Limb (tissue), 2 donors: ENCODE measurements around the gene FBXL17.

Experiments
- DNase-seq, 2 donors: peaks; one replicate each; pipeline ENCODE4 v3.0.0-alpha.2; 2016; ENCODE audit errors: extremely low spot score in 2 of 2

Gene FBXL17

DNA sequence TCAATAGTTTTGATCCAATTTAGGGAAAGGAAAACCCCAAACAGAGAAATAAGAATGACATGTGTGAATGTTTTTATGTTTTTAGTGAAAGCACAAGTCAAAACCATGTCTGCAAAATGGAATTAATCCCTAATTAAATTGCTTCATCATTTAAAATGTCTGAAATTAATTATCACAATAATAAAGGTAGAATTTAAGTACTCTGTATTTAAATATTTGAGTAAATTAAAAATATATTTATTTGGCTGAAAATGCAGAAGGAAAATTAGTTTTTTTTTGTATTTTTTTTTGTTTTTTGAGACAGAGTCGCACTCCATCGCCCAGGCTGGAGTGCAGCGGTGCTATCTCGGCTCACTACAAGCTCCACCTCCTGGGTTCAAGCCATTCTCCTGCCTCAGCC is 380.7 kb downstream of the FBXL17 start:
- DNase-seq, result no peak

GRCh38 chr5:107997338-107997980 is 384.4 kb downstream of the FBXL17 start:
- no peak for DNase-seq

- no peak for DNase-seq
These were observed 388.6 kb downstream of the FBXL17 start for GRCh38 chr5:107993341-107993740.

DNA sequence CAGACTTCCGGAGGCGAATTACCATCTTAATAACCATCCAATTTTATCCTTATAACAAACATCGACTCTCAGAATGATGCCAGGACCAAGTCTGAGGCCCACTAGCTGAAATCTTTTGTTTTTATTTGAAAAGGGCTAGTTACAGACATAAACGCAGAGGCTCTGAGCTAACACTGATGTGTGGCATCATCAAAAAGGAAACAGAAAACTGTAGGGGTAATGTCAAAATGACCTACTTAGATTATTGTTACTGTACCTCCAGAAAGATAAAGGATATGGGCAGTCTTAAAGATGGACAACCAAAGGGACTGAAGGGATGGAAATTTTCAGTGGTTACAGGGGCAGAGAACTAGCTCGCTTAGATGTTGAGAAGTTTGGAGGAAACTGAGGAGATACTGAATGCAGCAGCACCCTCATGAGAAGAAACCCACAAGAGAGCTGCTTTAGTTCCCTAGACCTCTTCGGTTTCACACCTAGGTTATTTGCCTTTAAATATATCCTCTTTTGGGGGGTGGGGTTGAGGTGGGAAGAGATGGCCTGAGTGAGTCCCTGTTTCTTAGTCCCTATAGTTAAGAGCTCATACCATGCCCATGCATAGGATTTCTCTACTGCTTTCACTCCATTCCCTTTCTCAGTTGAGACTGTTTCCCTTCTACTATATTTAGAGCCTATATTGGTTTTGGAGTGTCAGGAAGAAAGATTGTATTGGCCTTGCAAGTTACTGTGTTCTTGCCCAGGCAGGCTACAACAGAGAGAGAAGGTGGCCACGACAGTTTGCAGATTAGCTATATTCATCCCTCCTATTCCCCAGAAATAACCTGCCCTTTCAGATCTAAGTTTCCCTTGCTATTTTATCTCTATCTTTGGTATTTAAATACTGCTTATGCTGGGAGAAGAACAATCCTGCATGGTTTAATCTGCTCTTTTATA is 390.8 kb downstream of the FBXL17 start:
- DNase-seq, result no peak

- DNase-seq, result no peak
These were observed 396.8 kb downstream of the FBXL17 start for GRCh38 chr5:107985144-107985543.

- no peak for DNase-seq
These were observed 399.0 kb downstream of the FBXL17 start for GRCh38 chr5:107982703-107983425.

DNA sequence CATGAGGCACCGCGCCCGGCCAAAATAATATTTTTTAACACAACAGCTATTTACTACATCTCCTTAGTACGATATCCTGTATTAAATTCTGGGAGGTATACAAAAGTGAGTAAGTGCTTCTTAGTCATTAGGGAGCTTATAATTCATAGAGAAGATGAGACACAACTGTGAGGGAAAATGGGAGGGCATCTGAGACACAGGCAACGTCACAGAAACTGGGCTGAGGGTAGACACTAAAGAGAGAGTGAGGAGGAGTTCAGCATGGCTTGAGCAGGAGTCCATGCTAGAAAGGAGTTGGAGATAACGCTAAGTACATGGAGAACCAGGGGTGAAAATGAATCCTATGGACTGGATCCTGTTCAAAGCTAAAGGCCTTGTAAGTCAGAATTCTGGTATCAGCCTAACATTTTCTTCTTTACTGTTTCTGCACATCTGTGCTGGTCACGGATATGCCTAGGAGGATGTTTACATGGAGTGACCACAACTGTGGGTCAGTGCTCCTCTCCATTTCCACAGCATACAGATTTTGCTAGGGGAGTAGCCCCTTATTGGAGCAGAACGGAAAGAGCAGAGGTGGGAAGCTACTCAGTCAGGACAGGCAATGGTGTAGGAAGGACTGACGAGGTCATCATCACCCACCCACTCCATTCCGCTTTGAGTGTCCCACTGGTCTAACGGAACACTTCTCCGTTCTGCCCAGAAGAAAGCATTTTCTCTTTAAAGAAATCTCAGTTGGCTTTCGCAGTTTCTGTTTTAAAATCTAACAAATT is 400.8 kb downstream of the FBXL17 start:
- no peak for DNase-seq

DNA sequence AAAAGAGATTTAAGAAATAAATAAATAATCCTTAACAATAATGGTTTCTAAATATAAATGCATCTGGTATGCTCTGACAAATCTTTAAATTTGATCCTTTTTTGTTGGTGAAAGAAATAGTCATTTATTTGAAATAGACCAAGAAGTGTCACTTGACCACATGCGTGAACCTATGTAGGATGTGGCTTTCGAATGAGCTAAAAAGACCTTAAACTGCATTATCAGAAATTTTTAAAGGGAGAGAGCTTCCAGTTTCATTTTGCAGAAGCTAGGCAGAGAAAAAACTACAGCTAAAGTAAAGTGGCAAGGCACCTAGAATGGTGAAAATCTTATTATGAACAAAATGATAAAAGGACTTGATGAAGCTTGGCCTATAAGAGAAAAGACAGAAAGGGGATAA is 402.0 kb downstream of the FBXL17 start:
- DNase-seq, result no peak

DNA sequence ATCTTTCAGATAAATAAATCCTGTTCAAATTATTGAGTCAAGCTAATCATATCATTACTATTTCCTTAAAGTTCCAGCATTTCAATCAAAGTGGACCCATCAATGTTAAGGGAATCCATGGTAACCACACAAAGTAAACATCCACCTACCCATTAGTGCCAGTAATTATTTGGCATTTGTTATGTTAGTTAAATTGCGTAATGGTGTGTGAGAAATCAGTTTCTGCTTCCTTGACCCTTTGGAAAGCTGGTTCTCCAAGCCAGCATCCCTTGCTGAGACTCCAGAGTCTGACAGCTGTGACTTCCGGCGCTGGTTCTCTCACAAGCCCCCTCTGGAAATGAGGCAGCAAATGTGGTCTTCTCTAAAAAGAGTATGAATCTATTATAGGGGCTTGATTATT is 402.6 kb downstream of the FBXL17 start:
- DNase-seq, result no peak

GRCh38 chr5:107977550-107978071 is 404.3 kb downstream of the FBXL17 start:
- no peak for DNase-seq

- DNase-seq, result no peak
These were observed 406.3 kb downstream of the FBXL17 start for GRCh38 chr5:107975568-107975967.

- DNase-seq, result no peak
These were observed 410.1 kb downstream of the FBXL17 start for GRCh38 chr5:107971846-107972245.

DNA sequence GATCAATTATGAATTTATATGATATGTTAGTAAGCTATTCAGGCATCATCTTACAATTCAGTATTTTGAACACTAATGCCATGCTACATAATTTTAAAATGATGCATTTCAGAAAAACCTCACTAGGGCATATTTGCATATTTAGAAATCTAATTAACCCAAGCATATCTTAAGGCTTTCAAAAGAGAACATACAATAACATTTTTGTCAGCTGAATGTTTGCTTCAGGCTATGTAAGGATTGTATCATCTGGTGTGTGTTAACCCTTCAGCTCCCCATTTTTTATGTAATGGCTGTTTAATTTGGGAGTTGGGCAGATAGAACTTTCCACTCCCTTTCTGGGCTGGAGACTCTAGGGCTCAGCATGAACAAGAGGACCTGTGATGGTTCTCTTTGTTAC is 412.1 kb downstream of the FBXL17 start:
- no peak for DNase-seq

DNA sequence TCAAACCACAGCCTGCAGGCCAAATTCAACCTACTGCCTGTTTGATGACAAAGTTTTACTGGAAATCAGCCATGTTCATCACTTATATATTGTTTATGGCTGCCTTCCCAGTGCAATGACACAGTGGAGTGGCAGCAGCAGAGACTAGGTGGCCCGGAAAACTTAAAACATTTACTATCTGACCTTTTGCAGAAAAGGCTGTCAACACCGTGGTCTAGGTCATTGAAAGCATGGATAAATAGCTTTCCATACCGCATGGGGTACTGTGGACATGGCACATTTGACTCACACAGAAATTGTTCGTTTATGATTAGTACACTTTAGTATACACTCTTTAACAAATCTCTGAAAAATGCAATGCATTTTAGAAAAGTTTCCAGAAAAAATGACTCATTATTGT is 412.9 kb downstream of the FBXL17 start:
- DNase-seq, result no peak

- DNase-seq, result no peak
These were observed 413.5 kb downstream of the FBXL17 start for GRCh38 chr5:107968406-107968843.

- no peak for DNase-seq
These were observed 415.7 kb downstream of the FBXL17 start for GRCh38 chr5:107966201-107966600.

DNA sequence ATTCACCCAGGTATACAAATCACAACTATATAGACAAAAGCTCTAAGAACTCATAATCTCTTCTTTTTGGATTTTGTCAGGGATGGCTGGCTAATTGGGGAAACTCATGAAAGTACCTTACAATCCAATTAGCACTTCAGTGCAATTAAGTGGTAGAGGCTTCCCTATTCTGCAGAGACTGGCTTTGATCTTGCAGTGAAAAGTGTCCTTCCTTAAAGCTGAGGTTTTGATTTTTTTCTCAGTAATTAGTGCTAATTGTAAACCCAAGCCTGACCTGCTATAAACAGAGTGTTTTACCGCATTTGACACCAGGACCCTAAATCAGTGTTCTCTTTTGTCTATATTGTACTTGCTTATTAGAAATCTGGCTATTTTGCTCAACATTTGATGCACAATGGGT is 417.2 kb downstream of the FBXL17 start:
- no peak for DNase-seq

- DNase-seq, result no peak
These were observed 422.2 kb downstream of the FBXL17 start for GRCh38 chr5:107959573-107960279.

- DNase-seq, result no peak
These were observed 423.0 kb downstream of the FBXL17 start for GRCh38 chr5:107958861-107959260.

- DNase-seq, result no peak
These were observed 423.5 kb downstream of the FBXL17 start for GRCh38 chr5:107958432-107958831.
